Fibroblast of mammary gland (primary cell): Measurements from ENCODE around the gene TWF2.
A peak's percentile ranks its signal among the peaks of the same experiment; 100 is the strongest.
"Not testable (repeated sequence)": the region's sequence is repeated elsewhere in the genome, so short reads cannot be mapped to it uniquely, and the experiment has no call there.

Experiments used
- DNase-seq: peaks from one replicate; pipeline ENCODE4 v3.0.0-alpha.2; 2010; ENCODE audit warnings: low read depth
- H3K4me3 ChIP-seq: 2 replicates; pipeline ENCODE4 v1.5.1; 2011; ENCODE audit warnings: low read depth, mild to moderate bottlenecking, low read length, moderate library complexity; ENCODE audit not compliant: control insufficient read depth
- CTCF ChIP-seq: conservative IDR thresholded peaks from 2 replicates; pipeline ENCODE4 v1.5.1; 2011; ENCODE audit warnings: low read depth, low read length, inconsistent platforms; ENCODE audit not compliant: control insufficient read depth, insufficient read depth

The TWF2 gene

GRCh38 chr3:52280050-52280461 lies 41.1 kb upstream of the TWF2 start:
- no peak overlapping the region for H3K4me3 ChIP-seq

GRCh38 chr3:52279596-52279995 lies 40.6 kb upstream of the TWF2 start:
- peak overlapping the region; percentile 94 for H3K4me3 ChIP-seq
- TF ChIP-seq CTCF = no peak
- DNase-seq = no peak

More at GRCh38 chr3:52280050-52280461, 41.1 kb upstream of the TWF2 start:
- TF ChIP-seq CTCF = no peak
- DNase-seq = peak; percentile 35

- peak within 1 kb of the TSS; percentile 94 for H3K4me3 ChIP-seq
- peak; percentile 46 for TF ChIP-seq CTCF
- peak; percentile 88 for DNase-seq
Observed at GRCh38 chr3:52278510-52279069, 39.6 kb upstream of the TWF2 start, which contains the start of gene WDR82. Gene WDR82 (minus strand): TSS chr3:52278649. CDS start chr3:52278361, 288 bp downstream.

GRCh38 chr3:52277972-52278509 lies 39.1 kb upstream of the TWF2 start:
- DNase-seq = peak; percentile 30
- peak; percentile 36 for TF ChIP-seq CTCF
- H3K4me3 ChIP-seq = peak overlapping the region; percentile 94

GRCh38 chr3:52277071-52277964 lies 38.4 kb upstream of the TWF2 start:
- peak; percentile 71 for DNase-seq
- TF ChIP-seq CTCF = no peak
- peak overlapping the region; percentile 94 for H3K4me3 ChIP-seq

GRCh38 chr3:52274781-52275180 lies 35.8 kb upstream of the TWF2 start:
- not testable (repeated sequence) for DNase-seq, H3K4me3 ChIP-seq

GRCh38 chr3:52272831-52273230 lies 33.9 kb upstream of the TWF2 start:
- DNase-seq = no peak
- TF ChIP-seq CTCF = no peak
- H3K4me3 ChIP-seq = no peak overlapping the region

- DNase-seq, H3K4me3 ChIP-seq: not testable (repeated sequence)
Observed at GRCh38 chr3:52272172-52272571, 33.2 kb upstream of the TWF2 start.
